Fibroblast of pulmonary artery (primary cell): Measurements from ENCODE around the gene PLPP1.

Source experiments
- DNase-seq: peaks from one replicate; pipeline ENCODE4 v3.0.0-alpha.2; 2010; ENCODE audit warnings: low read depth
- H3K4me3 ChIP-seq: replicated peaks from 2 replicates; pipeline ENCODE4 v1.5.1; 2011; ENCODE audit warnings: low read depth, mild to moderate bottlenecking, control low read depth, low read length, moderate library complexity
- CTCF ChIP-seq: IDR thresholded peaks from 2 replicates; pipeline ENCODE4 v1.5.1; 2011; ENCODE audit warnings: mild to moderate bottlenecking, control low read depth, low read length, inconsistent platforms; ENCODE audit errors: missing control alignments

PLPP1 gene

GRCh38 chr5:55521881-55522280 lies 12.9 kb downstream of the PLPP1 start:
- TF ChIP-seq CTCF: no peak
- H3K4me3 ChIP-seq: no peak overlapping the region
- DNase-seq: no peak

- no peak for TF ChIP-seq CTCF
- no peak for DNase-seq
- no peak overlapping the region for H3K4me3 ChIP-seq
Measured at GRCh38 chr5:55520117-55520839, 14.5 kb downstream of the PLPP1 start.

GRCh38 chr5:55518831-55519390 lies 15.9 kb downstream of the PLPP1 start:
- DNase-seq: no peak
- no peak for TF ChIP-seq CTCF
- no peak overlapping the region for H3K4me3 ChIP-seq

- DNase-seq: no peak
- H3K4me3 ChIP-seq: no peak overlapping the region
- TF ChIP-seq CTCF: no peak
Measured at GRCh38 chr5:55517804-55518203, 17.0 kb downstream of the PLPP1 start.

GRCh38 chr5:55511010-55511409 lies 23.8 kb downstream of the PLPP1 start:
- no peak for TF ChIP-seq CTCF
- no peak overlapping the region for H3K4me3 ChIP-seq
- no peak for DNase-seq

- DNase-seq: no peak
- no peak for TF ChIP-seq CTCF
- no peak overlapping the region for H3K4me3 ChIP-seq
Measured at GRCh38 chr5:55510523-55510880, 24.3 kb downstream of the PLPP1 start.
